Fibroblast of lung (primary cell): ENCODE data around the gene CIB4. TPM values are rescaled to one million over a fixed set of nuclear protein-coding genes. Genes with fewer than 3 reads are reported as not detected.
"Not testable (repeated sequence)": the region's sequence is repeated elsewhere in the genome, so short reads cannot be mapped to it uniquely, and the experiment has no call there.

Experiments
- DNase-seq, 2 donors: peaks; one replicate each; pipeline versions ENCODE4 v3.0.0 to v3.0.0-alpha.2; 2010; ENCODE audit warnings: low read depth in 2 of 2
- H2AFZ ChIP-seq: 2 replicates; pipeline ENCODE4 v1.5.1; 2012; ENCODE audit warnings: low read length, control low read depth, inconsistent platforms
- H3K27ac ChIP-seq: 2 replicates; pipeline ENCODE4 v1.5.1; 2011; ENCODE audit warnings: low read length, control low read depth; ENCODE audit not compliant: insufficient read depth
- H3K27me3 ChIP-seq: 2 replicates; pipeline ENCODE4 v1.5.1; 2011; ENCODE audit warnings: mild to moderate bottlenecking, low read length; ENCODE audit not compliant: control insufficient read depth, insufficient read depth
- H3K36me3 ChIP-seq: 2 replicates; pipeline ENCODE4 v1.5.1; 2011; ENCODE audit warnings: low read length; ENCODE audit not compliant: control insufficient read depth, insufficient read depth
- H3K4me1 ChIP-seq: 2 replicates; pipeline ENCODE4 v1.5.1; 2011; ENCODE audit warnings: low read length; ENCODE audit not compliant: control insufficient read depth, insufficient read depth; ENCODE audit errors: extremely low read depth
- H3K4me2 ChIP-seq: 2 replicates; pipeline ENCODE4 v1.5.1; 2011; ENCODE audit warnings: low read length, control low read depth; ENCODE audit not compliant: insufficient read depth; ENCODE audit errors: extremely low read depth
- H3K4me3 ChIP-seq, 4 experiments: fragments of 200-600 bp in 1 of 4; sonication (generic) in 1 of 4; replicated peaks in 1 of 4; 2 replicates each; pipeline ENCODE4 v1.5.1; 2011 to 2016; ENCODE audit warnings: low read length in 4 of 4, low read depth in 3 of 4, mild to moderate bottlenecking in 3 of 4, control low read depth in 2 of 4, inconsistent platforms in 1 of 4, mixed read lengths in 1 of 4; ENCODE audit not compliant: insufficient read depth in 1 of 4; ENCODE audit errors: control extremely low read depth in 1 of 4
- H3K79me2 ChIP-seq: 2 replicates; pipeline ENCODE4 v1.5.1; 2012; ENCODE audit warnings: mild to moderate bottlenecking, low read length, inconsistent platforms; ENCODE audit not compliant: control insufficient read depth, insufficient read depth
- H3K9ac ChIP-seq: 2 replicates; pipeline ENCODE4 v1.5.1; 2011; ENCODE audit warnings: mild to moderate bottlenecking, low read length, control low read depth; ENCODE audit not compliant: insufficient read depth
- H3K9me3 ChIP-seq: 2 replicates; pipeline ENCODE4 v1.5.1; 2012; ENCODE audit warnings: low read depth, low read length; ENCODE audit not compliant: control insufficient read depth, insufficient read depth
- H4K20me1 ChIP-seq: 2 replicates; pipeline ENCODE4 v1.5.1; 2011; ENCODE audit warnings: low read length; ENCODE audit not compliant: control insufficient read depth, insufficient read depth; ENCODE audit errors: extremely low read depth
- EZH2 ChIP-seq: IDR thresholded peaks from 2 replicates; pipeline ENCODE4 v1.5.1; 2012; ENCODE audit warnings: low read length, control low read depth, mild to moderate bottlenecking; ENCODE audit errors: missing control alignments
- polyA plus RNA-seq, 2 donors: library from polyadenylated mRNA; depleted of rRNA in 1 of 2; stranded (reverse) in 1 of 2; unstranded in 1 of 2; fragments of >200 nt; gene quantifications; 2 replicates each; pipeline ENCODE4 v1.2.1, GENCODE V29; 2011 to 2012; ENCODE audit warnings: missing spikeins in 1 of 2
- total RNA-seq: library from RNA; depleted of rRNA; stranded (reverse); fragments of >200 nt; gene quantifications from 2 replicates; pipeline ENCODE4 v1.2.1, GENCODE V29; 2014
- TF ChIP-seq, protein P1 (sequence below), 2 donors: IDR thresholded peaks in 1 of 2; conservative IDR thresholded peaks in 1 of 2; 1 replicate in 1 of 2; 2 replicates in 1 of 2; pipeline ENCODE4 v1.5.1; 2011 to 2012; ENCODE audit warnings: low read length in 2 of 2, control low read depth in 1 of 2, inconsistent platforms in 1 of 2, low read depth in 1 of 2, mild to moderate bottlenecking in 1 of 2

Gene CIB4
- total and polyA plus RNA-seq, 2 donors (not counting 1 experiment from before 2014, with no cell fraction given): not detected

DNA sequence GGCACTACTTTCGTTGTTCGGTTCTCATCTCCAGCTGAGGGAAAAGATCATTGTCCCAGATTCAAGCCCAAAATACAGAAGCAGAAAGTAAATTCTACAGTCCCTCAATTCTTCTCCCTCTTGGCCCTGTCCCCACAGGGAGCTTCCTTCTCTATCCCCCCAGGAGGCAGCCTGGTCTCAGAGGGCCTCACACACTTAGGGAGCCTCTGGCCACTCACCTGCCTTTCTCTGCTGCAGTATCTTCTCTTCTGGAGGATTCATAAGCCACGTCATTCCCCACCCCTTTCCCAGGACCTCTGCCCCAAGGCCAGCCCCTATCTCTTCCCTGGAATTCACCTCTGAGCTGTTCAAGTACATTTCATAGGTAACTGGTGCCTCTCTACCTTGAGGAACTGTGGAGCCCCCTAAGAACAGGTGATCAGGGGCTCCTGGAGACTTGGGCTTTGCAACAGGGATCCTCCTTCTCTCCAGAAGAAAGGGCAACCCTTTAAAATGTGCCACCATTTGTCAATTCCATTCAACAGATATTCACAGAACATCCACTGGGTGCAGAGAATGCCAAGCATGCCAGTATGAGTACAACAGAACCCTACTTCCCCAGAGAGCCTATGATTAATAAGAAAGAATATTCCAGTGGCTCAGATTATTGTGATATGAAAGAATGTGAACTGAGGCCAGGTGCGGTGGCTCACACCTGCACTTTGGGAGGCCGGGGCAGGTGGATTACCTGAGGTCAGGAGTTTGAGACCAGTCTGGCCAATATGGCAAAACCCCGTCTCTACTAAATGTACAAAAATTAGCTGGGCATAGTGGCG is 72.9 kb downstream of the CIB4 start:
- Histone ChIP-seq H3K27ac (no peak overlapping the region), H4K20me1 (no peaks in the 10 kb centered on the region), H3K36me3 (no peaks in the 10 kb centered on the region), H3K4me3 (no peak overlapping the region), H3K79me2 (no peaks in the 10 kb centered on the region), H3K4me1 (no peaks in the 10 kb centered on the region), H2AFZ (no peak overlapping the region), H3K27me3 (peaks cover 46% of the 10 kb centered on the region), H3K9me3 (no peaks in the 10 kb centered on the region), H3K4me2 (no peak overlapping the region), H3K9ac (no peak overlapping the region)
- TF ChIP-seq, protein P1, sequence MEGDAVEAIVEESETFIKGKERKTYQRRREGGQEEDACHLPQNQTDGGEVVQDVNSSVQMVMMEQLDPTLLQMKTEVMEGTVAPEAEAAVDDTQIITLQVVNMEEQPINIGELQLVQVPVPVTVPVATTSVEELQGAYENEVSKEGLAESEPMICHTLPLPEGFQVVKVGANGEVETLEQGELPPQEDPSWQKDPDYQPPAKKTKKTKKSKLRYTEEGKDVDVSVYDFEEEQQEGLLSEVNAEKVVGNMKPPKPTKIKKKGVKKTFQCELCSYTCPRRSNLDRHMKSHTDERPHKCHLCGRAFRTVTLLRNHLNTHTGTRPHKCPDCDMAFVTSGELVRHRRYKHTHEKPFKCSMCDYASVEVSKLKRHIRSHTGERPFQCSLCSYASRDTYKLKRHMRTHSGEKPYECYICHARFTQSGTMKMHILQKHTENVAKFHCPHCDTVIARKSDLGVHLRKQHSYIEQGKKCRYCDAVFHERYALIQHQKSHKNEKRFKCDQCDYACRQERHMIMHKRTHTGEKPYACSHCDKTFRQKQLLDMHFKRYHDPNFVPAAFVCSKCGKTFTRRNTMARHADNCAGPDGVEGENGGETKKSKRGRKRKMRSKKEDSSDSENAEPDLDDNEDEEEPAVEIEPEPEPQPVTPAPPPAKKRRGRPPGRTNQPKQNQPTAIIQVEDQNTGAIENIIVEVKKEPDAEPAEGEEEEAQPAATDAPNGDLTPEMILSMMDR (conservative IDR thresholded peaks at IDR 0.05 in 1 of 2, IDR thresholded peaks at IDR 0.05 in 1 of 2; ENCODE audit: low read depth in 1 of 2, low read length in 2 of 2): no peak
- TF ChIP-seq EZH2: no peak
- no peak for DNase-seq

DNA sequence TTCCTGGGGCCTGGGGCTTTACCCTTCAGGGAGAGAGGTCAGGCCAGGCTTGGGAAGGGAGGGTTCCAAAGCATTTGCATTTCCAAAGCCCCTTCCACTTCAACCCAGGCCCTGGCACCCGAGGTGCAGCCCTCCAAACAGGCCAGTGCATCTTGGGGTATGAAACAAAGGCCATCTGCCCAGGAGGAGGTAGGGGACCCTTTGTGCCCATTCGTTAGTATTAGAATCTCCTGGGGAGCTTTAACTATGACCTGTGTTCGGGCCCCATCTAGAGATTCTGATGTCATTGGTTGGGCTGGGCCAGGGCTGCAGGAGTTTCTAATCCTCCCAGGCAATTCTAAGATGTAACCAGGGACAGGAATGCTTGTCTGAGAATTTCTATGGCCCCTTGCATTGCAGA is 73.6 kb downstream of the CIB4 start:
- Histone ChIP-seq H3K27me3 (peaks cover 47% of the 10 kb centered on the region), H3K4me3 (no peak overlapping the region), H3K79me2 (no peaks in the 10 kb centered on the region), H3K9ac (no peak overlapping the region), H2AFZ (no peak overlapping the region), H4K20me1 (no peaks in the 10 kb centered on the region), H3K27ac (no peak overlapping the region), H3K4me2 (no peak overlapping the region), H3K4me1 (no peaks in the 10 kb centered on the region), H3K9me3 (no peaks in the 10 kb centered on the region), H3K36me3 (no peaks in the 10 kb centered on the region)
- no peak for DNase-seq
- TF ChIP-seq, protein P1 (conservative IDR thresholded peaks at IDR 0.05 in 1 of 2, IDR thresholded peaks at IDR 0.05 in 1 of 2; ENCODE audit: low read depth in 1 of 2, low read length in 2 of 2): no peak
- TF ChIP-seq EZH2: no peak

DNA sequence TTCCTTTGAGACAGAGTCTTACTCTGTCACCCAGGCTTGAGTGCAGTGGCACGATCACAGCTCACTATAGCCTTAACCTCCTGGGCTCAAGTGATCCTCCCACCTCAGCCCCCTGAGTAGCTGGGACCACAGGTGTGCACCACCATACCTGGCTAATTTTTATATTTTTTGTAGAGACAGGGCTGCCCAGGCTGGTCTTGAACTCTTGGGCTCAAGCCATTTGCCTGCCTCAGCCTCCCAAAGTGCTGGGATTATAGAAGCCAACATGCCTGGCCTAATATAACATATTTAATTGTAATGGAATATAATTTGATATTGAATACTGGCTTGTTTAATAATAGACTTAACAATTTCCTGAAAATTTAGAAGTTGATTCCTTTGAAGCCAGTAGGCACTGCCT is 74.4 kb downstream of the CIB4 start:
- H3K4me3 ChIP-seq, H3K4me2 ChIP-seq, H3K27ac ChIP-seq, H4K20me1 ChIP-seq, H3K9me3 ChIP-seq, H3K9ac ChIP-seq, H3K79me2 ChIP-seq, DNase-seq, H2AFZ ChIP-seq, H3K36me3 ChIP-seq, H3K4me1 ChIP-seq: not testable (repeated sequence)
- peaks cover 49% of the 10 kb centered on the region for H3K27me3 ChIP-seq
